Neural cell (in vitro differentiated cells): ENCODE measurements around the gene AKR1C3. TPM values are rescaled to one million over a fixed set of nuclear protein-coding genes. Genes with fewer than 3 reads are reported as not detected.

Experiments used
- H2AFZ ChIP-seq: fragments of 200-600, 300-800 bp; sonication (generic), shearing (Covaris generic); 2 replicates; pipeline ENCODE4 v1.6.0; 2014; ENCODE audit warnings: low read depth, mild to moderate bottlenecking, antibody characterized with exemption, low read length, moderate library complexity
- H3F3A ChIP-seq: fragments of 200-600 bp; shearing (Covaris generic); 2 replicates; pipeline ENCODE4 v1.6.1; 2016; ENCODE audit warnings: mild to moderate bottlenecking, moderate library complexity, mixed read lengths, antibody characterized with exemption, low read length; ENCODE audit not compliant: insufficient read depth, poor library complexity, severe bottlenecking
- H3K27ac ChIP-seq: fragments of 200-600, 300-800 bp; sonication (generic), shearing (Covaris generic); 2 replicates; pipeline ENCODE4 v1.5.1; 2014; ENCODE audit warnings: mild to moderate bottlenecking, low read length, moderate library complexity
- H3K27me3 ChIP-seq: fragments of 300-800, 200-600 bp; sonication (generic), shearing (Covaris generic); 2 replicates; pipeline ENCODE4 v1.6.0; 2014; ENCODE audit warnings: mild to moderate bottlenecking, low read depth, low read length, moderate library complexity; ENCODE audit not compliant: insufficient read depth
- H3K36me3 ChIP-seq: fragments of 300-800, 200-600 bp; sonication (generic), shearing (Covaris generic); 2 replicates; pipeline ENCODE4 v1.5.1; 2014; ENCODE audit warnings: mild to moderate bottlenecking, antibody characterized with exemption, low read length, moderate library complexity; ENCODE audit not compliant: insufficient read depth
- H3K4me2 ChIP-seq: fragments of 300-800, 200-600 bp; sonication (generic), shearing (Covaris generic); 2 replicates; pipeline ENCODE4 v1.6.0; 2014; ENCODE audit warnings: mild to moderate bottlenecking, low read length
- H3K4me3 ChIP-seq: fragments of 300-800, 200-600 bp; sonication (generic), shearing (Covaris generic); 2 replicates; pipeline ENCODE4 v1.5.1; 2014; ENCODE audit warnings: mild to moderate bottlenecking, low read length, moderate library complexity
- H3K79me2 ChIP-seq: fragments of 200-600 bp; shearing (Covaris generic); replicated peaks from 2 replicates; pipeline ENCODE4 v1.6.0; 2014; ENCODE audit warnings: mild to moderate bottlenecking, low read length, moderate library complexity; ENCODE audit not compliant: insufficient read depth
- H3K9ac ChIP-seq: fragments of 300-800, 200-600 bp; sonication (generic), shearing (Covaris generic); 2 replicates; pipeline ENCODE4 v1.6.1; 2016; ENCODE audit warnings: mild to moderate bottlenecking, low read length, mixed read lengths
- H3K9me2 ChIP-seq: fragments of 200-600 bp; shearing (Covaris generic); 2 replicates; pipeline ENCODE4 v1.6.1; 2016; ENCODE audit warnings: mild to moderate bottlenecking, low read length, mixed read lengths; ENCODE audit not compliant: insufficient read depth
- H3K9me3 ChIP-seq: fragments of 200-600, 300-800 bp; sonication (generic), shearing (Covaris generic); 2 replicates; pipeline ENCODE4 v1.6.1; 2016; ENCODE audit warnings: mild to moderate bottlenecking, mixed run types, low read length, moderate library complexity, mixed read lengths
- H4K20me1 ChIP-seq: fragments of 200-600 bp; shearing (Covaris generic); 2 replicates; pipeline ENCODE4 v1.6.1; 2016; ENCODE audit warnings: mild to moderate bottlenecking, mixed run types; ENCODE audit not compliant: insufficient read depth
- CTCF ChIP-seq: fragments of 450-650 bp; IDR thresholded peaks from 2 replicates; pipeline ENCODE4 v1.5.1; 2014; ENCODE audit warnings: antibody characterized with exemption, mild to moderate bottlenecking, moderate library complexity; ENCODE audit not compliant: poor library complexity, severe bottlenecking
- EP300 ChIP-seq: fragments of 450-650 bp; conservative IDR thresholded peaks from 2 replicates; pipeline ENCODE4 v1.6.1; 2014; ENCODE audit warnings: antibody characterized with exemption, mild to moderate bottlenecking, moderate library complexity; ENCODE audit not compliant: poor library complexity, severe bottlenecking
- EZH2 ChIP-seq: fragments of 200-600, 300-800 bp; shearing (Covaris generic), sonication (generic); IDR thresholded peaks from 2 replicates; pipeline ENCODE4 v1.6.1; 2014; ENCODE audit warnings: antibody characterized with exemption, low read length, borderline replicate concordance, mild to moderate bottlenecking; ENCODE audit not compliant: insufficient read depth, poor library complexity, severe bottlenecking
- MXI1 ChIP-seq: fragments of 450-650 bp; conservative IDR thresholded peaks from 2 replicates; pipeline ENCODE4 v1.6.1; 2014; ENCODE audit warnings: antibody characterized with exemption, mild to moderate bottlenecking; ENCODE audit not compliant: poor library complexity, severe bottlenecking
- POLR2AphosphoS5 ChIP-seq: IDR thresholded peaks from 2 replicates; pipeline ENCODE4 v1.6.1; 2012
- RAD21 ChIP-seq: fragments of 450-650 bp; conservative IDR thresholded peaks from 2 replicates; pipeline ENCODE4 v1.6.1; 2014; ENCODE audit warnings: antibody characterized with exemption, mild to moderate bottlenecking, moderate library complexity
- REST ChIP-seq: IDR thresholded peaks from 2 replicates; pipeline ENCODE4 v1.6.1; 2012; ENCODE audit warnings: borderline replicate concordance
- SMC3 ChIP-seq: fragments of 450-650 bp; conservative IDR thresholded peaks from 2 replicates; pipeline ENCODE4 v1.6.1; 2014; ENCODE audit warnings: antibody characterized with exemption, mild to moderate bottlenecking, moderate library complexity; ENCODE audit not compliant: poor library complexity
- TAF1 ChIP-seq: IDR thresholded peaks from 2 replicates; pipeline ENCODE4 v1.6.1; 2012; ENCODE audit warnings: low read depth
- polyA plus RNA-seq: library from polyadenylated mRNA; depleted of rRNA; stranded (reverse); fragments of >200 nt; gene quantifications from 2 replicates; pipeline ENCODE4 v1.2.3, GENCODE V29; 2014

Gene AKR1C3
- polyA plus RNA-seq, 1 donor from 2014 or later: 2.7 TPM

GRCh38 chr10:5106553-5106952 is 12.3 kb downstream of the AKR1C3 start:
- TF ChIP-seq MXI1 (no peak), SMC3 (no peak), EP300 (no peak), REST (no peak), TAF1 (no peak), EZH2 (no peak), POLR2AphosphoS5 (no peak), RAD21 (no peak), CTCF (no peak)
- H3K4me3 ChIP-seq: no peak overlapping the region
- no peaks in the 10 kb centered on the region for H3K79me2 ChIP-seq
- no peak overlapping the region for H3K4me2 ChIP-seq
- no peaks in the 10 kb centered on the region for H3K9me3 ChIP-seq
- H3F3A ChIP-seq: no peaks in the 10 kb centered on the region
- no peak overlapping the region for H2AFZ ChIP-seq
- no peak overlapping the region for H3K27ac ChIP-seq
- no peaks in the 10 kb centered on the region for H3K36me3 ChIP-seq
- no peaks in the 10 kb centered on the region for H4K20me1 ChIP-seq
- no peaks in the 10 kb centered on the region for H3K27me3 ChIP-seq
- H3K9ac ChIP-seq: no peak overlapping the region
- H3K9me2 ChIP-seq: no peaks in the 10 kb centered on the region

GRCh38 chr10:5107860-5108526 is 13.8 kb downstream of the AKR1C3 start:
- Histone ChIP-seq H3K27ac (no peak overlapping the region), H4K20me1 (no peaks in the 10 kb centered on the region), H3K9me3 (no peaks in the 10 kb centered on the region), H3K79me2 (no peaks in the 10 kb centered on the region), H3F3A (no peaks in the 10 kb centered on the region), H3K4me3 (no peak overlapping the region), H2AFZ (no peak overlapping the region), H3K36me3 (no peaks in the 10 kb centered on the region), H3K9ac (no peak overlapping the region), H3K4me2 (no peak overlapping the region), H3K27me3 (no peaks in the 10 kb centered on the region), H3K9me2 (no peaks in the 10 kb centered on the region)
- TF ChIP-seq EZH2: no peak
- no peak for TF ChIP-seq TAF1
- TF ChIP-seq RAD21: no peak
- no peak for TF ChIP-seq MXI1
- no peak for TF ChIP-seq EP300
- no peak for TF ChIP-seq CTCF
- TF ChIP-seq SMC3: no peak
- TF ChIP-seq REST: no peak
- no peak for TF ChIP-seq POLR2AphosphoS5
